GM12865 (cell line): ENCODE measurements around the gene SSRP1.
A peak's percentile ranks its signal among the peaks of the same experiment; 100 is the strongest.
"Not testable (repeated sequence)": the region's sequence is repeated elsewhere in the genome, so short reads cannot be mapped to it uniquely, and the experiment has no call there.

ENCODE experiments used
- DNase-seq: peaks from one replicate; pipeline ENCODE4 v3.0.0; 2010; ENCODE audit warnings: low read depth
- H3K4me3 ChIP-seq: 2 replicates; pipeline ENCODE4 v1.5.1; 2011; ENCODE audit warnings: mild to moderate bottlenecking, low read depth, low read length, control low read depth
- CTCF ChIP-seq: IDR thresholded peaks from 2 replicates; pipeline ENCODE4 v1.5.1; 2011; ENCODE audit warnings: low read length, control low read depth, low read depth, inconsistent platforms; ENCODE audit not compliant: insufficient read depth; ENCODE audit errors: missing control alignments

The SSRP1 gene

GRCh38 chr11:57340039-57340615, 4.4 kb upstream of the SSRP1 start:
- DNase-seq, result no peak

GRCh38 chr11:57339328-57339727, 3.6 kb upstream of the SSRP1 start:
- H3K4me3 ChIP-seq, result no peak overlapping the region
- no peak for TF ChIP-seq CTCF
- no peak for DNase-seq

More at GRCh38 chr11:57340039-57340615, 4.4 kb upstream of the SSRP1 start:
- H3K4me3 ChIP-seq, result no peak overlapping the region
- no peak for TF ChIP-seq CTCF

GRCh38 chr11:57338142-57338541, 2.5 kb upstream of the SSRP1 start, which contains the start of gene P2RX3:
Gene P2RX3, plus strand, starts transcription at chr11:57338352. Its CDS starts 199 bp downstream, at chr11:57338551.
- no peak within 1 kb of the TSS for H3K4me3 ChIP-seq
- no peak for TF ChIP-seq CTCF
- no peak for DNase-seq

- H3K4me3 ChIP-seq, DNase-seq: not testable (repeated sequence)
Measured at GRCh38 chr11:57336856-57337255, 1.2 kb upstream of the SSRP1 start.

- no peak for TF ChIP-seq CTCF
Measured at GRCh38 chr11:57336111-57336666, 497 bp upstream of the SSRP1 start.

GRCh38 chr11:57335023-57335342, 709 bp downstream of the SSRP1 start:
- no peak for DNase-seq

More at GRCh38 chr11:57336111-57336666, 497 bp upstream of the SSRP1 start:
- H3K4me3 ChIP-seq, result peak overlapping the region; percentile 93
- DNase-seq, result no peak

More at GRCh38 chr11:57335023-57335342, 709 bp downstream of the SSRP1 start:
- H3K4me3 ChIP-seq, result peak overlapping the region; percentile 93
- TF ChIP-seq CTCF, result no peak
